HepG2 (cell line): ENCODE measurements around the gene SLC6A4. TPM values are rescaled to one million over a fixed set of nuclear protein-coding genes. Genes with fewer than 3 reads are reported as not detected.

ENCODE experiments used
- ATAC-seq: fragments of 200-7000 bp; cut with Tn5 transposase; 3 replicates; pipeline ENCODE4 v1.9.1; 2020; ENCODE audit warnings: mild to moderate bottlenecking, moderate library complexity
- BruUV-seq: library from RNA; stranded (reverse); fragments of 400-500 nt; replicated peaks from 2 replicates; lab custom pipeline; 2021; lab: Mats Ljungman, UMichigan
- CTCF ChIA-PET: fragments of 300-600 bp; formaldehyde crosslinking; extraction: SDS; loops from one replicate; lab custom pipeline; 2021; ENCODE audit warnings: low total read pairs, inconsistent platforms, low intra/inter-chr PET ratio; lab: Yijun Ruan, JAX
- POLR2A ChIA-PET: fragments of 350-600 bp; sonication (Branson Sonifier 250); formaldehyde crosslinking; loops from one replicate; lab custom pipeline; 2020; ENCODE audit warnings: antibody characterized with exemption, inconsistent platforms; lab: Yijun Ruan, JAX
- DNase-seq: peaks from one replicate; pipeline ENCODE4 v3.0.0-alpha.2; 2015; ENCODE audit warnings: low spot score
- FAIRE-seq: peaks from 3 replicates; lab custom pipeline; 2011; peaks lifted over from hg19 to GRCh38; lab: Jason Lieb, UNC
- H2AFZ ChIP-seq: one replicate; pipeline ENCODE4 v1.6.1; 2011; ENCODE audit warnings: low read length, inconsistent platforms
- H3K27ac ChIP-seq: fragments of 300-600 bp; 3 replicates; pipeline ENCODE4 v1.8.0; 2011; ENCODE audit warnings: mixed run types, mild to moderate bottlenecking, mixed read lengths, low read length, inconsistent platforms; ENCODE audit not compliant: insufficient read depth; ENCODE audit errors: extremely low read length
- H3K27me3 ChIP-seq, 2 experiments: fragments of 200-600 bp in 1 of 2; 2 replicates in 1 of 2; 3 replicates in 1 of 2; pipeline versions ENCODE4 v1.6.0 to v1.8.0; 2011; ENCODE audit warnings: low read length in 2 of 2, mild to moderate bottlenecking in 2 of 2, moderate library complexity in 2 of 2, inconsistent platforms in 1 of 2; ENCODE audit not compliant: insufficient read depth in 2 of 2, control insufficient read depth in 1 of 2
- H3K36me3 ChIP-seq, 2 experiments: fragments of 200-600 bp in 1 of 2; replicated peaks in 1 of 2; 2 replicates in 1 of 2; 3 replicates in 1 of 2; pipeline versions ENCODE4 v1.5.1 to v1.8.0; 2011; ENCODE audit warnings: low read length in 2 of 2, inconsistent platforms in 1 of 2; ENCODE audit not compliant: insufficient read depth in 2 of 2, control insufficient read depth in 1 of 2
- H3K4me1 ChIP-seq: 2 replicates; pipeline ENCODE4 v1.5.1; 2012; ENCODE audit warnings: low read length, inconsistent platforms; ENCODE audit not compliant: insufficient read depth
- H3K4me2 ChIP-seq: 2 replicates; pipeline ENCODE4 v1.6.0; 2011; ENCODE audit warnings: low read depth, low read length, inconsistent platforms
- H3K4me3 ChIP-seq, 3 experiments: fragments of 200-600 bp in 1 of 3; sonication (generic), shearing (Covaris generic) in 1 of 3; replicated peaks in 1 of 3; 2 replicates each; pipeline ENCODE4 v1.5.1; 2011 to 2016; ENCODE audit warnings: low read length in 3 of 3, inconsistent platforms in 2 of 3, low read depth in 2 of 3, mild to moderate bottlenecking in 2 of 3, control low read depth in 1 of 3, mixed read lengths in 1 of 3; ENCODE audit not compliant: insufficient read depth in 1 of 3
- H3K79me2 ChIP-seq: one replicate; pipeline ENCODE4 v1.6.1; 2011; ENCODE audit warnings: low read length, inconsistent platforms; ENCODE audit not compliant: insufficient read depth
- H3K9ac ChIP-seq: 2 replicates; pipeline ENCODE4 v1.6.0; 2011; ENCODE audit warnings: mild to moderate bottlenecking, low read depth, low read length, inconsistent platforms; ENCODE audit not compliant: insufficient read depth
- H3K9me3 ChIP-seq: 2 replicates; pipeline ENCODE4 v1.5.1; 2012; ENCODE audit warnings: mild to moderate bottlenecking, low read length
- H4K20me1 ChIP-seq: 2 replicates; pipeline ENCODE4 v1.6.0; 2011; ENCODE audit warnings: inconsistent platforms, mild to moderate bottlenecking, low read length, moderate library complexity; ENCODE audit not compliant: insufficient read depth
- CEBPG ChIP-seq: IDR thresholded peaks from 2 replicates; pipeline ENCODE4 v1.6.1; 2016
- DNMT3B ChIP-seq: conservative IDR thresholded peaks from 2 replicates; pipeline ENCODE4 v1.6.1; 2016; ENCODE audit warnings: missing biosample characterization, control low read depth
- EP300 ChIP-seq, 3 experiments: sonication (generic) in 1 of 3; formaldehyde crosslinking in 1 of 3; IDR thresholded peaks; 2 replicates each; pipeline versions ENCODE4 v1.5.1 to v1.6.1; 2011 to 2020; ENCODE audit warnings: low read depth in 2 of 3, low read length in 2 of 3, borderline replicate concordance in 1 of 3, improper control_type of control experiment in 1 of 3, mild to moderate bottlenecking in 1 of 3, missing genetic modification reagents in 1 of 3, moderate library complexity in 1 of 3
- HMGA1 ChIP-seq: sonication (generic); formaldehyde crosslinking; conservative IDR thresholded peaks from 2 replicates; pipeline ENCODE4 v1.4.0; 2020; ENCODE audit warnings: missing genetic modification reagents
- KMT2A ChIP-seq: sonication (generic); formaldehyde crosslinking; IDR thresholded peaks from 2 replicates; pipeline ENCODE4 v1.4.0; 2020; ENCODE audit warnings: missing genetic modification reagents
- LBX2 ChIP-seq: sonication (generic); formaldehyde crosslinking; IDR thresholded peaks from 2 replicates; pipeline ENCODE4 v1.5.0; 2020; ENCODE audit warnings: missing genetic modification reagents, mild to moderate bottlenecking, borderline replicate concordance
- MED1 ChIP-seq: sonication (generic); formaldehyde crosslinking; IDR thresholded peaks from 2 replicates; pipeline ENCODE4 v1.4.0; 2020; ENCODE audit warnings: missing genetic modification reagents
- SMYD3 ChIP-seq: sonication (generic); formaldehyde crosslinking; IDR thresholded peaks from 2 replicates; pipeline ENCODE4 v1.8.1; 2023; ENCODE audit warnings: mild to moderate bottlenecking, missing genetic modification reagents
- ZNF205 ChIP-seq: IDR thresholded peaks from 2 replicates; pipeline ENCODE4 v1.6.1; 2018; ENCODE audit warnings: missing biosample characterization, missing genetic modification reagents
- ZNF501 ChIP-seq: sonication (generic); formaldehyde crosslinking; IDR thresholded peaks from 2 replicates; pipeline ENCODE4 v1.5.1; 2020; ENCODE audit warnings: mild to moderate bottlenecking, moderate library complexity, missing genetic modification reagents
- ZNF773 ChIP-seq: sonication (generic); formaldehyde crosslinking; IDR thresholded peaks from 2 replicates; pipeline ENCODE4 v1.4.0; 2020; ENCODE audit warnings: missing genetic modification reagents, borderline replicate concordance
- ZSCAN31 ChIP-seq: sonication (generic); formaldehyde crosslinking; IDR thresholded peaks from 2 replicates; pipeline ENCODE4 v1.5.0; 2020; ENCODE audit warnings: low read depth, mild to moderate bottlenecking, missing genetic modification reagents
- WGBS: methylation state at CpG from one replicate; pipeline ENCODE4 v1.1.6; 2017; ENCODE audit warnings: low lambda C conversion rate; 5-methylcytosine and 5-hydroxymethylcytosine counted together
- in situ Hi-C: cut with HindIII; loops from 2 replicates; pipeline ENCODE4 v1.10.0; 2017; ENCODE audit warnings: low pct_unique_long_range_greater_than_20kb; ENCODE audit not compliant: extremely low pct_ligation_motif_present
- intact Hi-C: fragments of 100-400 bp; cut with micrococcal nuclease; formaldehyde crosslinking; loops from one replicate; pipeline ENCODE4 v1.10.0; 2022; ENCODE audit not compliant: unreplicated experiment
- polyA plus RNA-seq, 8 experiments: library from polyadenylated mRNA; depleted of rRNA in 3 of 8; stranded (reverse) in 7 of 8; unstranded in 1 of 8; fragments of >200 nt; fragmentation: Illumina TruSeq in 4 of 8; extraction: Trizol in 4 of 8; gene quantifications; 2 replicates each; pipeline versions ENCODE4 v1.2.1 to v1.2.3, GENCODE V29; 2011 to 2016; ENCODE audit warnings: low read depth in 4 of 8, missing spikeins in 1 of 8, mixed read lengths in 1 of 8; ENCODE audit not compliant: insufficient read depth in 1 of 8
- total RNA-seq, 5 experiments: library from RNA; depleted of rRNA; stranded (reverse); fragments of >200 nt; fragmentation: Illumina TruSeq; extraction: Trizol; gene quantifications; 2 replicates each; pipeline ENCODE4 v1.2.3, GENCODE V29; 2016; ENCODE audit warnings: low read depth in 1 of 5
- TF ChIP-seq, protein P1 (sequence below): sonication (generic); formaldehyde crosslinking; IDR thresholded peaks from 2 replicates; pipeline ENCODE4 v1.5.0; 2020; ENCODE audit warnings: mild to moderate bottlenecking, missing genetic modification reagents

SLC6A4 gene
- total and polyA plus RNA-seq, 2 of the 13 experiments (the other 11 are each of a cell fraction or from before 2014, with no cell fraction given): 7.6 to 20.3 TPM

GRCh38 chr17:30188211-30188939 lies 47.1 kb downstream of the SLC6A4 start:
- H3K79me2 ChIP-seq: no peaks in the 10 kb centered on the region
- H3K4me2 ChIP-seq: no peak overlapping the region
- BruUV-seq: no TSS peak
- no peak for DNase-seq
- ChIA-PET CTCF (no interaction called here), POLR2A (interaction anchor here (1.3 kb wide), 1 partner anchor 37 kb away, joined by 5 read pairs; no protein-coding TSS in a partner anchor)
- FAIRE-seq: no peak
- no peaks in the 10 kb centered on the region for H3K27me3 ChIP-seq
- no peak overlapping the region for H3K27ac ChIP-seq
- no peak for ATAC-seq
- TF ChIP-seq ZNF501 (no peak), CEBPG (CRISPR knock-in tag) (peak; percentile 36; the same call in 1 of the 2 replicates), LBX2 (no peak)
- TF ChIP-seq, protein P1, sequence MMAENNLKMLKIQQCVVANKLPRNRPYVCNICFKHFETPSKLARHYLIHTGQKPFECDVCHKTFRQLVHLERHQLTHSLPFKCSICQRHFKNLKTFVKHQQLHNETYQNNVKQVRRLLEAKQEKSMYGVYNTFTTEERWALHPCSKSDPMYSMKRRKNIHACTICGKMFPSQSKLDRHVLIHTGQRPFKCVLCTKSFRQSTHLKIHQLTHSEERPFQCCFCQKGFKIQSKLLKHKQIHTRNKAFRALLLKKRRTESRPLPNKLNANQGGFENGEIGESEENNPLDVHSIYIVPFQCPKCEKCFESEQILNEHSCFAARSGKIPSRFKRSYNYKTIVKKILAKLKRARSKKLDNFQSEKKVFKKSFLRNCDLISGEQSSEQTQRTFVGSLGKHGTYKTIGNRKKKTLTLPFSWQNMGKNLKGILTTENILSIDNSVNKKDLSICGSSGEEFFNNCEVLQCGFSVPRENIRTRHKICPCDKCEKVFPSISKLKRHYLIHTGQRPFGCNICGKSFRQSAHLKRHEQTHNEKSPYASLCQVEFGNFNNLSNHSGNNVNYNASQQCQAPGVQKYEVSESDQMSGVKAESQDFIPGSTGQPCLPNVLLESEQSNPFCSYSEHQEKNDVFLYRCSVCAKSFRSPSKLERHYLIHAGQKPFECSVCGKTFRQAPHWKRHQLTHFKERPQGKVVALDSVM (CRISPR knock-in tag): peak; percentile 93
- H4K20me1 ChIP-seq: no peaks in the 10 kb centered on the region
- no peaks in the 10 kb centered on the region for H3K9me3 ChIP-seq
- in situ Hi-C loops (no loop called here), intact Hi-C loops (no loop called here)
- H3K4me3 ChIP-seq: no peak overlapping the region
- peaks cover 13% of the 10 kb centered on the region; the same call in 1 of the 2 replicates for H3K4me1 ChIP-seq
- H3K36me3 ChIP-seq: peaks cover 0 to 17% of the 10 kb centered on the region in 2 experiments; a peak in 4 of 5 replicates
- whole genome bisulfite sequencing: 92% methylated on average over 5 of the region's 5 CpGs
- H3K9ac ChIP-seq: no peak overlapping the region
- no peak overlapping the region for H2AFZ ChIP-seq

DNA sequence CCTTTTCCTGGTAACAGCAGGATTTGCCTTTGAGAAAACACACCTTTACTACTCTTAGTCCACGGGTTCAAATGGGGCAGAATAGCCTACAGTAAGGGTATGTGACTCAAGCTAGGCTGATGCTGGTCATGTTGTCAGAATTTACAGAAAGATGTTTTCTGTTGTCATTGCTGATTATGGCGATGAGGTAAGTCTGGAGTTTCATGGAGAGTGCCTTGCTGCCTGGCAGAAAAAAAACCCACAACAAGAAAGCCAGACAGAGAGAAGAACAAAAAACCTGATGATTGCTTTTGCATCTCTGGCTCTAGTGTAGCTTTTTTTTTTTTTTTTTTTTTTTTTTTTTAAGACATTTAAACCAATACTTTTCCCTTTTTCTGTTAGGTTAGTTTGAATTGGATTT lies 47.9 kb downstream of the SLC6A4 start:
- Histone ChIP-seq H3K27ac (no peak overlapping the region), H3K27me3 (no peaks in the 10 kb centered on the region), H3K36me3 (peaks cover 0 to 22% of the 10 kb centered on the region in 2 experiments; a peak in 4 of 5 replicates), H3K79me2 (no peaks in the 10 kb centered on the region), H2AFZ (no peak overlapping the region), H3K4me2 (no peak overlapping the region), H3K9ac (no peak overlapping the region), H3K4me1 (peaks cover 8% of the 10 kb centered on the region; the same call in 1 of the 2 replicates), H3K9me3 (no peaks in the 10 kb centered on the region), H4K20me1 (no peaks in the 10 kb centered on the region), H3K4me3 (no peak overlapping the region)
- intact Hi-C loops (no loop called here), in situ Hi-C loops (no loop called here)
- DNase-seq (no peak), FAIRE-seq (no peak), ATAC-seq (no peak)
- ChIA-PET CTCF (no interaction called here), POLR2A (interaction anchor here (1.3 kb wide), 1 partner anchor 38 kb away, joined by 5 read pairs; no protein-coding TSS in a partner anchor)
- 89% methylated on average over 2 of the region's 2 CpGs for WGBS
- BruUV-seq: no TSS peak
- TF ChIP-seq HMGA1 (no peak), KMT2A (CRISPR knock-in tag) (no peak), SMYD3 (no peak), DNMT3B (CRISPR knock-in tag) (no peak), ZNF773 (no peak), ZNF205 (no peak), EP300 (IDR thresholded peaks at IDR 0.05; ENCODE audit: low read depth in 2 of 2, low read length in 2 of 2) (no peak), EP300 (CRISPR knock-in tag; IDR thresholded peaks at IDR 0.05; ENCODE audit: borderline replicate concordance) (no peak), MED1 (no peak), ZSCAN31 (CRISPR knock-in tag) (no peak)
